IPS-18c (cell line): ENCODE results near the gene ATP6V1C2.

ENCODE experiments used
- H3K4me3 ChIP-seq: 2 replicates; pipeline ENCODE4 v1.7.0; 2013; ENCODE audit warnings: low read depth, mild to moderate bottlenecking, low read length, moderate library complexity; ENCODE audit not compliant: insufficient read depth
- H3K9me3 ChIP-seq: one replicate; pipeline ENCODE4 v1.6.1; 2013; ENCODE audit warnings: mild to moderate bottlenecking, low read length, moderate library complexity; ENCODE audit not compliant: control insufficient read depth, insufficient read depth

The ATP6V1C2 gene, protein sequence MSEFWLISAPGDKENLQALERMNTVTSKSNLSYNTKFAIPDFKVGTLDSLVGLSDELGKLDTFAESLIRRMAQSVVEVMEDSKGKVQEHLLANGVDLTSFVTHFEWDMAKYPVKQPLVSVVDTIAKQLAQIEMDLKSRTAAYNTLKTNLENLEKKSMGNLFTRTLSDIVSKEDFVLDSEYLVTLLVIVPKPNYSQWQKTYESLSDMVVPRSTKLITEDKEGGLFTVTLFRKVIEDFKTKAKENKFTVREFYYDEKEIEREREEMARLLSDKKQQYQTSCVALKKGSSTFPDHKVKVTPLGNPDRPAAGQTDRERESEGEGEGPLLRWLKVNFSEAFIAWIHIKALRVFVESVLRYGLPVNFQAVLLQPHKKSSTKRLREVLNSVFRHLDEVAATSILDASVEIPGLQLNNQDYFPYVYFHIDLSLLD

DNA sequence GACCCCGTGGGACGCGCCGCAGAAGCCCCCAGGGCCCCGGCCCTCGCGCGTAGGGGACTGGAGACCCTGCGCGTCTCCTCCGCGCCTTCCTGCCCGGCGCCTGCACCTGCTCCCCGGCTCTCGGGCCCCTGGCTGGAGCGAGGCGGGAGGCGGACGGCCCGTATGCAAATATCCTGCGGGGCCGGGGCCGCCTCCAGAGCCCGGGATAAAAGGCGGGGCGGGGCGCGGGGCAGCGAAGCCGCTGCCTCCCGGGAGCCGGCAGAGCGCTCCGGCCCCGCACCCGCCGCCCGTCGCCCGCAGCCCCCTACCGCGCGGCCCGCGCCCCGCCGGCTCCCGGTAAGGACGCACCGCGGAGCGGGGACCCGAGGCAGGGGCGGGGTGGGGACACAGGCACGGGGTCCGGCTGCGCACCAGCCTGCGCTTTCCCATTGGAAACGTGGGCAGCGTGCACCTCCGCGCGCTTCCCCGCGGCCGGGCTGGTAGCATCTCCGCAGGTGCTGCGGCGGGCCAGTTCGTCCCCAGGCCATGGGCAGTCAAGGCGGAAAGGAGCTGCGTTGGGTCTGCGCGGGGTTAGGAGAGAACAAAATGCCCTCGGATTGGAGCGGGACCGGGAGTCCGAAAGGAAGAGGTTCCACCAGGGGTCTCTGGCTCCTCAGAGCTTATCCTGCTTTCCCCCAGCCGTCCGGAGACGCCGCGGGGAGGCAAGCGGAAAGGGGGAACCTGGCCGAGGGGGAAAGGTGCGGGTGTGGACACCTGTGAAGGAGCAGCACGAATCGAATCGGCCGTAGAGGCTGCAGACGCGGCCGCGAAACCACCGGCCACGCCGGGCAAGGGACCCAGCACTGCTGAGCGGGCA, at the start of gene ATP6V1C2:
Gene ATP6V1C2 (plus strand): TSS at position 235 of the 856 bp plus-strand sequence. CDS start 1,220 bp downstream, outside the sequence.
- Histone ChIP-seq H3K4me3 (peak within 1 kb of the TSS; percentile 65), H3K9me3 (no peaks in the 10 kb centered on the region)

DNA sequence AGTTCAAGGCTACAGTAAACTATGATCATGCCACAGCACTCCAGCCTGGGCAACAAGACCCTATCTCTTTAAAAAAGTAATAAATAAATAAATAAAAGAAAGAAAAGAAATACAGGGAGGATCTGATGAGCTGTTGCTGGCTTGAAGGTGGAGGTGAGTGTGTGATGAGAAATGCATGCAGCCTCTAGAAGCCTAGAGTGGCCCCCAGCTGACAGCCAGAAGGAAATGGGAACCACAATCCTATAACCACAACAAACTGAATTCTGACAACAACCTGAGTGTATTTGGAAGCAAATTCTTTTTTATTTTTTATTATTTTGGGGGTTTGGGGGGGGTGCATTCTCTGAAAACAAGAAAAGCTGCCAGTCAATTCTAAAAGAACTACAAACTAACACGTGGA, 46.3 kb upstream of the ATP6V1C2 start:
- Histone ChIP-seq H3K9me3 (no peaks in the 10 kb centered on the region), H3K4me3 (no peak overlapping the region)

DNA sequence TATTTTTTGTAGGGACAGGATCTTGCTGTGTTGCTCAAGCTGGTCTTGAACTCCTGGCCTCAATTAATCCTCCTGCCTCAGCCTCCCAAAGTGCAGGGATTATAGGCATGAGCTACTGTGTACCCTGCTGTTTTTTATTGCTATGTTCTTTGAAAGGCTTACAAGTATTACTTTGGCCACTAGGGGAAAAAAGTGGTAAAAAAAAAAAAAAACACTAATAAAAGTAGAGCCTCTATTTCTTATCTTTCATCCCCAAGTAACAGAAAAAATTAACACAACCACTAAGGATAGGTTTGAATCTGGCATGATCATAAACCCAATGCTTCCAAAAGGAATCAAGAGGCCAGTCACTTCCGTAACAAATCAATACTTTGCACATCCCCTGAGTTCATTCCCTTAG, 43.2 kb upstream of the ATP6V1C2 start:
- Histone ChIP-seq H3K4me3 (no peak overlapping the region), H3K9me3 (no peaks in the 10 kb centered on the region)

DNA sequence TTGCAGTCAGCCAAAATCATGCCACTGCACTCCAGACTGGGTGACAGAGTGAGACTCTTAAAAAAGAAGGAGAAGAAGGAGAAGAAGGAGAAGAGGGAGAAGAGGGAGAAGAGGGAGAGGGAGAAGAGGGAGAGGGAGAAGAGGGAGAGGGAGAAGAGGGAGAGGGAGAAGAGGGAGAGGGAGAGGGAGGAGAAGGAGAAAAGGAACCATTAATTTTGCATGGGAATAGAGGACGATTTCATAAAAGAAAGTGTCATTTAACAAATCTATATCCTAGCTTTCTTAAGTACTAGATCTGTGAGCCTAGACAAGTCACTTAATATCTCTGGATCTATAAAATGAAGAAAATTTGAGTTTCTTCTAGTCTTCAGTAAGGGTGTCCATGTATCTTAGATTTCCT, 41.2 kb upstream of the ATP6V1C2 start:
- H3K9me3 ChIP-seq = no peaks in the 10 kb centered on the region

DNA sequence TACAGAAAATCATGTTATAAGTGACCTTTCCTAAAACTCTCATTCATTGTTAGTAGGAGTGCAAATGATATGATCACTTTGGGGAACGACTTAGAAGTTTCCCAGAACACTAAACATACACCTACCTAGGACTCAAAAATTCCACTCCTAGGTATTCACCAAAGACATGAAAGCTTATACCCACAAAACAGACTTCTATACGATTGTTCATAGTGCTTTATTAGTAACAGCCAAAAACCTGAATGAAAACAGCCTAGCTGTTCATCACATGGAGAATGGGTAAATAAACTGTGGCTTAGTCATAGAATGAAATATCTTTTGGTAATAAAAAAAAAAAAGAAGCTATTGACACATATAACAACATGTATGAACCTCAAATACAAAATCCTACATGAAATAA, 40.5 kb upstream of the ATP6V1C2 start:
- H3K9me3 ChIP-seq = no peaks in the 10 kb centered on the region
- H3K4me3 ChIP-seq = no peak overlapping the region

More for the DNA sequence above, 41.2 kb upstream of the ATP6V1C2 start:
- H3K4me3 ChIP-seq = no peak overlapping the region

DNA sequence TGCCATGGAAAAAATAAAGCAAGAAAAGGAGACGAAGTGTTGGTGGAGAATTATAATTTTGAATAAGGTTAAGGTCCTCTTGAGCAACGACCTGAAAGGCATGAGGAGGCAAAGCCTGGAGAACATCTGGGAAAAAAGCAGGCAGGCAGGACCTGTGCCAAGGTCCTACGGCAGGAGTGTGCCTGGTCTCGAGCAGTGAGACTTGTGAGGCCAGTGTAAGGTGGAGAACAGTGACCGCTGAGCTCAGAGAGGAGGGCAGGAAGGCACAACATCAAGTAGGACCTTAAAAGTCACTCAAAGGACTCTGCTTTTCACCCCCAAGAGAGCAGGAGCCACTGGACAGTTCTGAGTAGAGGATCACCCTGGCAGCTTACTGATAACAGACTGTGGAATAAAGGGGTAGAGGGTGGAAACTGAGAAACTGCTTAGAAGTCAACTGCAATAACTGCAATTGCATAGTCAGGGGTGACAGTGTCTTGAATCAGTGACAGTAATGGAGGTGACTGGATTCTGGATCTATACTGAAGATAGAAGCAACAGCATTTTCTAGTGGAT, 35.2 kb upstream of the ATP6V1C2 start:
- H3K4me3 ChIP-seq = no peak overlapping the region

DNA sequence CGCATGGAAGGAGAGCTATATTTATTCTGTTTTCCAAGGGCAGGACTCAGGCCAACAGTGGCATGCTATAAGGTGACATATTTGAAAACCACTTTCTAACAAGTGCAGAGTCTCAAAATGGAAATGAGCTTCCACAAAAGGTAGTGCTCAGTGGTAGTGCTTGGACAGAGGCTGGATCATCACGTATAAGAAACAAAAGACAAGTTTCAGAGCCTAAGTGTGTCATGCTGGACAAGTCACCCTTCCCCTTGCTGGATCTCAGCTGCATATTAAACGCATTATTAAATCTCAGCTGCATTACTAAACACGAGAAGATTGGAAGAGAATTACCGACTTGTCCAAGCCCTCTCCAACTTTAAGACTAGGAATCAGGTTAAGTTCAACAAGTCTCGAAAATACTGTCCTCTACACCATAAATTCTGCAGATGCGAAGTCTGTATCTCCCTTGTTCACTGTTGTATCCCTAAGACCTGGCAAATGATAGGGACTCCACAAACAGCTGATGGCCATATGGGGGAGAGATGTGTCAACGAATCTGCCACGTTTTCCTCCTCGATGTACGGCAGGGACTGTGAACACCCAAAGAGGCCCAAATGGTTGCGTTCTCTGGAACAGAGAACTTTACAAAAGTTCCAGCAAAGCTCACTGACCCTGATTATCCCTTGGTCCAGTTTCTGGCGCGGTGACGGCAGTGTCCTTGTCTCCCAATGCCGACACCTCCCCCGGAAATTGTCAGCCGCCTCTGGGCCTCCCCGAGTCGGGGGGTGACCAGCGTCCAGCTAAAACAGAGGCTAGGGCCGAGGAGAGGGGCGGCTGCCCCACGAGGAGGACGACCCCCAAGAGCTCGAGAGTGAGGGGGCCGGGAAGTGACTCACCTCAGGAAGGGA, 32.3 kb upstream of the ATP6V1C2 start:
- no peaks in the 10 kb centered on the region for H3K9me3 ChIP-seq

More for the DNA sequence above, 35.2 kb upstream of the ATP6V1C2 start:
- no peaks in the 10 kb centered on the region for H3K9me3 ChIP-seq

DNA sequence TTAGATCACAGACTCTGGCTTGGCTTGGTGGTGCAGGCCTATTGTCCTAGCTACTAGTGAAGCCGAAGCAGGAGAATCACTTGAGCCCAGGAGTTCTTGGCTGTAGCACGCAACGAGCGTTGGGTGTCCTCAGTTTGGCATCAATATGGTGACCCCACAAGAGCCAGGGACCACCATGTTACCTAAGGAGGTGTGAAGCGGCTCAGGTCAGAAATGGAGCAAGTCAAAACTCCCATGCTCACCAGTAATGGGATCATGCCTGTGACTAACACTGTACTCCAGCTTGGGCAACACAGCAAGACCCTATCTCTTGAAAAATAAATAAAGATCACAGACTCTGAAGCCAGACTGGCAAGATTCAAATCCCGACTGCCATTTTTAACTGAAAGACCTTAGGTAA, 29.9 kb upstream of the ATP6V1C2 start:
- Histone ChIP-seq H3K4me3 (no peak overlapping the region), H3K9me3 (no peaks in the 10 kb centered on the region)

More for the DNA sequence above, 32.3 kb upstream of the ATP6V1C2 start:
- H3K4me3 ChIP-seq = peak overlapping the region; percentile 81

DNA sequence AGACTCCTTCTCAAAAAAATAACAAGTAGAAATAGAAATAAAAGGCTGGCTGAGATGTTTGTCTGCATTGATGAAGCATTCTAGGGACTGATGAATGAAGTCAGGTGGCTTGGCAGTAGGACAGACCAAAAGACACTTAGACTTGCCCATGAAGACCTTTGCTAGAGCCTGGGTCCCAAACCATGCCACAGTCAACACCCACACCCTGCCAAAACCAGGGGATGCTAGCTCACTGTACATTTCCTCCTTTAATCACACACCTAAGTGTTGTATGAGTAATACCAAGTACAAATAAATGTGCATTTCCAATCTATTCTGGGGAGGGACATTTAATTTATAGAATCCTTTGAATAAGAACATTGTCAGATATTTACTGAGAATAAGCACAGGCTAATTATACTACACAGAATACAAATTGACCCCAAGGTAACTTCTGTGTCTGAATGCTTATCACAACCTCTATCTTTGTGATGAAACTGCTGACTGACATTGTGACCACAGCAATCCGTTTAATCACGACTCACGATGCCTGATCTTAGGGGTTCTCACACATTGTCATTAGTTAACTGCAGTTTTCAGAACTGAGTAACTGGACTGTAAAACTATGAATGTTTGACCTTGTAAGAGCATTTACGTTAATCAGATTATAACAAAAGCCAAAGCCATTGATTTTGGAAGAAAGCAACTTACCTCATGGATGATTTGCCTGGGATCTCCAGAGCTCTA, 21.2 kb upstream of the ATP6V1C2 start:
- Histone ChIP-seq H3K9me3 (no peaks in the 10 kb centered on the region), H3K4me3 (no peak overlapping the region)

DNA sequence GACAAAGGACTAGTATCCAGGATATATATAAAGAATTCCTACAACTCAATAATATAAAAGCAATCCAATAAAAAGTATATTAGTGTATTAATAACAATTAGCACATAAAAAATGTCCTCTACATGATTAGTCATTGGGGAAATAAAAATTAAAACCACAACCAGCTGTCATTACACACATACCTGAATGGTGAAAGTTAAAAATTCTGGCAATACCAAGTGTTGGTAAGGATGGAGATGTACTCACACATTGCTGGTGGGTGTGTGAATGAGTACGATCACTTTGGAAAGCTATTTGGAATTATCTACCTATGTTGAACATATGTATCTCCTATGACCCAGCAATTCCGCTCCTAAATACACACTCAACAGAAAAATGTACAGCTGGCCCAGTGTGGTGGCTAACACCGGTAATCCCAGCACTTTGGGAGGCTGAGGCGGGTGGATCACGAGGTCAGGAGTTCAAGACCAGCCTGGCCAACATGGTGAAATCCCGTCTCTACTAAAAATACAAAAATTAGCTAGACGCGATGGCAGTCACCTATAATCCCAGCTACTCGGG, 17.3 kb upstream of the ATP6V1C2 start:
- no peak overlapping the region for H3K4me3 ChIP-seq
- no peaks in the 10 kb centered on the region for H3K9me3 ChIP-seq

DNA sequence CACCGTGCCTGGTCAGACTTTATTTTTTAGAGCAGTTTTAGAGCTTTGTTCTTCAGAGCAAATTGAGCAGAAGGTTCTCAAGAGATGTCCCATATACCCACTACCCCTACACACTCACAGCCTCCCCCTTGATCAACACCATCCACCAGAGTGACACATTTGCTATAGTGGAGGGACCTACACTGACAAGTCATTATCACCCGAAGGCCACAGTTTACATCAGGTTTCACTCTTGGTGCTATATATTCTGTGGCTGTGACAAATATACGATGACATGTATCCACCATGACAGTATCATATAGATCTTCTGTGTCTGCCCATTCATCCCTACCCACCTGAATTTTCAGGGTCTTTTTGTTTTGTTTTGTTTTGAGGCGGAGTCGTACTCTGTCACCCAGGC, 15.4 kb upstream of the ATP6V1C2 start:
- H3K4me3 ChIP-seq = no peak overlapping the region

DNA sequence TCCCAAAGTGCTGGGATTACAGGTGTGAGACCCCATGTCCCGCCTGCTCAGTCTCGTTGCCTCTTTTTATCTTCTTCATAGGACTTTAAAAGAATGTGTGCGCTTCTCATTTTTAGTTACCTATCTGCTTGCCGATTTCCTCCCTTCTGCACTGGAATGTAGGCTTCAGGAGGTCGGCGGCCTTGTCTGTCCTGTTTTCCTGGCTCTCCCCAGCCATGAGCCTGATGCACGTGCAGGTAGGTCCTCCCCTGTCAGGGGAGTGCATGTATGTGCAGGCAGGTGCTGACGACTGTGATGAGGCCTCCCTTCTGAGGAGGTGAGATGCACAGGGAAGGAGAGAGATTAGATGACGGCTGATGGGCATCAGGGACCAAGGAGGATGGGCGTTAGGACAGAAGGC, 13.6 kb upstream of the ATP6V1C2 start:
- Histone ChIP-seq H3K9me3 (no peaks in the 10 kb centered on the region), H3K4me3 (no peak overlapping the region)

More for the DNA sequence above, 15.4 kb upstream of the ATP6V1C2 start:
- no peaks in the 10 kb centered on the region for H3K9me3 ChIP-seq

DNA sequence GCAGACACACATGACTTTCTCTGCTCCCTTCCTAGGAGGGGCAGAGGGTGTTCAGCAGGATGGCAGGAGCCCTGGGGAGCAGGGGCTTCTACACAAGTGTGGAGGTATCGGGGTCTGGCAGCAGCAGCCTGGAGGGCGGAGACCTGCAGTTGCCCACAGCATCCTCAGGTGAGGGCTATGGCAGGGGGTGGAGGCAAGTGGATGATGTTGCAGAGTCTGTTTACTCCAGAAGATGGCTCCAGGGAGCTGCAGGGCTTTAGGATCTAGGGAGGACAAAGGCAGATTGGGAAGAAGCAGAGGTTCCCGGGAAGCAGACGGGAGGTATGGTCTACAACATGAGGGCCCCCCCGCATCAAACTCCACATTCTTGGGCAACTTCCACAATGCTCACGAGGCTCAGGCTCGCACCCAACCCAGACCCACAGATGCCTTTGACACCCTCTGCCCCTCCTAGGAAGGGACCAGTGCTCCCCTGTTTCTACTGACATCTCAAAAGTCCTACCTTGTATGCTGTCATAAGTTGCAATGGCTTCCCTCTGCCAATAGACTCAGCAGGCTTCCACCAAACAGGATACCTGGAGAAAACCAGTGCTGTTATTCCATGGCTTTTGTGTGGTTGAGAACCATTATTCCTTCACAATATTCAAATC, 12.0 kb upstream of the ATP6V1C2 start:
- Histone ChIP-seq H3K9me3 (no peaks in the 10 kb centered on the region), H3K4me3 (no peak overlapping the region)

DNA sequence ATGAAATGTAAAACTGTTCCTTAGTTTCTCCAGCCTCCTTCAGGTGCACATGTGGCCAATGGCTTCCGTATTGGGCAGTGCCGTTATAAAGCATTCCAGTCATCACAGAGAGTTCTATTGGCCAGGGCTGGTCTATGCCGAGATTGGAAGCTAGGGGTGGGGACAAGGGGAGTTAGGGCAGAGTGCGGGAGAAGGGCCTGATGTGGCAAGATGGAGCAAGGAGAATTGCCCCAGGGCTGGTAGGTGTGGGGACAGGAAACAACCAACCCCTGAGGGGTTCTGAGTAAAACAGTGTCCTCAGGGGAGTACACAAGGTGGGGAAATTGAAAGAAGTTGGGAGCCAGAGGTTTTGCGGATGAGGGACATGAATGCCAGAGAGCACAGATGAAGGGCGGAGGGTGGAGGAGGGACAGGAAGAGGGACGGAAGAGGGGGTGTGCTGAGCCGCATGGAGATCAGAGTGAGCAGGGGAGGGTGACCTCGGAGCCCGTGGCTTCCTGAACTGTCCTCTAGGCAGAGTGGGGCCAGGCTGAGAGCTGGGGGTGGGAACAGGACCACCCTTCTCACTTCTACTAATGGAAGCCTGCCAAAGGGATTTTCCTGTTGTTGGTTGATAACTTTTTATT, 9.1 kb upstream of the ATP6V1C2 start:
- Histone ChIP-seq H3K4me3 (no peak overlapping the region), H3K9me3 (no peaks in the 10 kb centered on the region)

DNA sequence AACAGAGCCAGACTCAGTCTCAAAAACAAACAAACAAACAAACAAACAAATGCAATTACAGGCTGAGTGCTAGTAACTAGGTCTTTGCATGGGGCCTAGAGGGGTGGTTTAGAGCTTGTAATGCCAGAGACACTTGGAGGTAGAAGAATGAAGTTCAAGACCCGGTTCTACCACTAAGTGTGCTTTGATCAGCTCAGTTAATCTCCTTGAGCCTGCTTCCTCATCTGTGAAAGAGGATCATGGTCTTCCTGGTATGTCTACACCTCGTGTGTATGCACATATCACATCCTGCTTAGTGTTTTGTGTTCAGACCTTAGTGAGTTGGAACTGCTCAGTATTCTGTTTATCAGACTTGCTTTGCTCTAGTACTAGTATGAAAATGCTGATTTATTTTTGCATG, 4.8 kb upstream of the ATP6V1C2 start:
- Histone ChIP-seq H3K9me3 (no peaks in the 10 kb centered on the region), H3K4me3 (no peak overlapping the region)
